EL (cell line): ENCODE results near the gene PMVK.
A peak's percentile ranks its signal among the peaks of the same experiment; 100 is the strongest.
"Not testable (repeated sequence)": the region's sequence is repeated elsewhere in the genome, so short reads cannot be mapped to it uniquely, and the experiment has no call there.

Experiments
- DNase-seq: peaks from one replicate; pipeline ENCODE4 v3.0.0-alpha.2; 2016

The PMVK gene

DNA sequence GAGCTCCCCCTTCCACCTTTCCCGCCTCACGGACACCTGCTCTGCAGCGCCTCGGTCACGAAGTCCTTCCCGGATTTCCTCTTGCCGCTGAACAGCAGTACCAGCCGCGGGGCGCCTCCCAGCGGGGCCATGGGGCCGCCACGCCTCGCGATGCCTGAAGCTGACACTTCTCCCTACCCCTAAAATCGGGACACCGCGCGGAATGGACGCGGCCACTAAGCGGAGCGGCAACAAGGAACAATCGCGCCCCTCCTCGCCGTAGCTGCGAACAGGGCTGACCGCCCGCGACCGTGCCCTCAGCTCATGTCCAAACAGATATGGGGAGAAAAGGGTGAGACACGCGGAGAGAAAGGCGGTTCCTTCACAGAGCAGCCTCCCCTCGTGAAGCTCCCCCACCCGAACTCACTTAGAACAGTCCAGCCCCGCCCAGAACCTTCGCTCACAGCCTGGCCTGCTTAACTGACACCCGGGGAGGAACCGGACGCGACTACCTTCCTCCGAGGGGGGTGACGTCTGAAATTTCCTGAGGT lies at the start of gene PMVK:
PMVK (minus strand) TSS at position 165 of the 530 bp plus-strand sequence; CDS start at position 131, 34 bp downstream.
- DNase-seq: peak; percentile 95

DNA sequence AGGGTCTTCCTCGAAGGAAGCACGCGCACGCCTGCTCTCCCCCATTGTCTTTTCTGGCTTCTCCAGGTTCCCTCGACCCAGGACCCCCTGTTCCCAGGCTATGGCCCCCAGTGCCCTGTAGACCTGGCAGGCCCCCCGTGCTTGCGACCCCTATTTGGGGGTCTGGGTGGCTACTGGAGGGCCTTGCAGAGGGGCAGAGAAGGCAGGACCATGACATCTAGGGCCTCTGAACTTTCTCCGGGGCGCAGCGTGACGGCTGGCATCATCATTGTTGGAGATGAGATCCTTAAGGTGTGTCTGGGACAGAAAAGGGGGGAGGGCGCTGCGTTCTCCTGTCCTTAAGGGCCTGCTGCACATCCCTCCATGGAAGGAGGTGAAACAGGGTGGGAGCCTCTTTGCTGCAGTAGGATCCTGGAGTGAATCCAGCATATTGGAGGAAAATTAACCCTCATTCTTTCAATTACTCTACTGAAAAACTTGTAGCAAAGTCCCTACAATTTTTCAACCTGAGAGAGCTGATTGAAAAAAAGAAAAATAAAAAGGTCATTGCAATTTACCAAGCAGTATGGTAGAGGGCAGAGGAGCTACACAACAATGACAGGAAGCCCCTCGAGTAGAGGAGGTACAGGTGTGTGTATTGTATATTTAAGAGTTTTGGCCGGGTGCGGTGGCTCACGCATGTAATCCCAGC lies 47.4 kb upstream of the PMVK start:
- DNase-seq: no peak

DNA sequence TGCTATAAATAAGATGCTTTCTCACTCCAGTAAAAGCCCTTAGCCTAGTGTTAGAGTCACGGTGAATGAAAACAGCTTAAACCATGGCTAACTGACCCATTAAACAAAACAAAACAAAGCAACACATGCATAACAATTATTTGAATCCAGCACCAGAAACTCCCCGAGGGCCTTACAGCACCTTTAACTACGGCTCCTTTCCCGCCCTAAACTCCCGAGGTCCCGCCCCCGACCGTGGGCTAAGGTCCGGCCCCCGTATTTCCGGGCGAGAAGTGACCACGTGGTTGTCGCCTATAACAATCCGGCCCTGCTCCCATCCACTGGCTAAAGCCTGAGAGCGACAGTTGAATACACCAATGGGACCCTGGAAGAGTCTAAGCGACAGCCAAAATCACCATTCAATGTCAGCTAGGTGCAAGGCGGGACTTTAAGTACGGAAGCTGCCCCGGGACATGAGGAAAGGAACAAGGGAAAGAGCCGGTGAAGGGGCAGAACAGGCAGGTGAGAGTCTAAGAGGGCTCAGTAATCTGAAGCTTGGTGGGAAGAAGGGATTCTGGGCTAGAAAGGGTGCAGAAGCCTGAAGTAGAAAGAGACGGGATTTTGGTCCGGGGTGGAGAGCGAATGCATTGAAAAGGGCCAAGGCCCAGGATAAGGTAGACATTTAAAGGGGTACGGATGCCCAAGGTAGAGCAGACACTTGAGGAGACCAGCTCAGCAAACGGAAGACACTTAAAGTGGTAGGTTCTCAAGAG lies 46.6 kb upstream of the PMVK start, which contains the start of gene FLAD1:
FLAD1 (plus strand) TSS at position 448 of the 752 bp plus-strand sequence. CDS start 351 bp downstream, outside the sequence.
- peak; percentile 100 for DNase-seq

DNA sequence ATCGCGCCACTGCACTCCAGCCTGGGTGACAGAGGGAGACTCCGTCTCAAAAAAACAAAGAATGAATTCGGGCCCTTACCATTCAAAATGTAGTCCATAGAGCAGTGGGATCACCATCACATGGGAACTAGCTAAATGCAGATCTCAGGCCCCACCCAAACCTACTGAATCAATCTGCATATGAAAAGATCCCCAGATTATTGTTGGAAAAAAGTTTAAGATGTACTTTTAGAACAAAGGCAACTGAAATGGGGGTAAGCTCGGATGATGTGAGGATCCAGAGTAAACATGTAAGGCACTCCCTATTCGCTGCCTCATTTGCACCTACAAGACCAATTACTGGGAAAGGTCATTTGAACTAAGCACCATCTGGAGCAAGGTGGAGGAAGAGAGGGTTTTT lies 45.8 kb upstream of the PMVK start:
- no peak for DNase-seq

DNA sequence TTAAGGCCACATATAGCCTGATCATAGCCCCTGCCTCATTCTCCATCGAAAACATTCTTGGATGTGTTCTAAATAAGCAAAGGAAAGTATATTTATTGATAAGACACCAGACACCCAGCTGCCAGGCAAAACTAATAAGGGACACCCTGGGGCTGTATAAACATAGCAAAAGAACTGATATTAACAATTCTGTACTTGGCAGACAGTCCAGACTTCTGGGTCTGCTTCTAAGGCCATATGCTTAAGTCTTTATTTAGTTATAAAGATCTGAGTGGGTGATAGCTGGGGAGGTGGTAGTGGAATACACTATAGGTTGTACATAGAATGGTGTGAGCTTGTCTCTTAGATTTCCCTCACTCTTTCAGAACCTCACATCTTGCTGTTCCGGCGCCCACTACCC lies 41.8 kb upstream of the PMVK start:
- no peak for DNase-seq

DNA sequence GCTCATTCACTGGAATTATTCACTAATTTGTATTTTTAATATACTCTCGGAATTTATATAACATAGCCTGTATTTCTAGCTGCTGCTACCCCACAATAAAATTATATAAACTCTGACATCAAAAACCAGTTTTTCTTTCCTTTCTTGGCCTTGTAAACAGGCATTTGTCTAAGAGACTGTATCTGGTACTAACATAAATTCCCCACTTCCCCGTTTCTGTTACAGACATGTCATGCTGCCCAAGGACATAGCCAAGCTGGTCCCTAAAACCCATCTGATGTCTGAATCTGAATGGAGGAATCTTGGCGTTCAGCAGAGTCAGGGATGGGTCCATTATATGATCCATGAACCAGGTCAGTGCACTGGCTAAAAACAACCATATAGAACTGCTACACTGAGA lies 41.2 kb upstream of the PMVK start:
- DNase-seq: not testable (repeated sequence)

DNA sequence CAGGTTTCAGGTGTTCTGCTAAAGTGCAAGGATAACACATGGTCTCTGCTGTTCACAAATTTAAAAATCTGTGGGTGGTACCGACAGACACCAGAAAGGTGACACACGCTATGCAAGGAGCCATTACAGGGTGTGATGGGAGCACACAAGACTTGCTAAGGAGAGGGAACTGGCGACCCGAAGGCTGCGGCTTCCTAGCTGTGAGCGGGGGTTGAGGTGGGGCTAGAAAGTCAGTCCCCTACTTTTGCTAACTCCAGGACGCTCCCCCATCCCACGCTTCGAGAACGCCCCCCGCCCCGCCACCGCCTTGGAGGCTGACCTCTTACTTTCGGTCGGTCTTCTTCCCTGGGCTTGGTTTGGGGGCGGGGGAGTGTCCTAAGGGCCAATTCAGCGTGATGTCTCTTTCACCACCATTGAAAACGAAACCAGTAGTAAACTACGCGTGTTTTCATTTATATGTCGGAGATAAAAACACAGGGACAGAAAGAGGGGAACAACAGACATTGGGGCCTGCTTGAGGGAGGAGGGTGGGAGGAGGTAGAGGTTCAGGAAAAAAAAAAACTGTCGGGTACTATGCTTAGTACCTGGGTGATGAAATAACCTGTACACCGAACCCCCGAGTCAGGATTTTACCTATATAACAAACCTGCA lies 39.0 kb upstream of the PMVK start:
- peak; percentile 65 for DNase-seq

DNA sequence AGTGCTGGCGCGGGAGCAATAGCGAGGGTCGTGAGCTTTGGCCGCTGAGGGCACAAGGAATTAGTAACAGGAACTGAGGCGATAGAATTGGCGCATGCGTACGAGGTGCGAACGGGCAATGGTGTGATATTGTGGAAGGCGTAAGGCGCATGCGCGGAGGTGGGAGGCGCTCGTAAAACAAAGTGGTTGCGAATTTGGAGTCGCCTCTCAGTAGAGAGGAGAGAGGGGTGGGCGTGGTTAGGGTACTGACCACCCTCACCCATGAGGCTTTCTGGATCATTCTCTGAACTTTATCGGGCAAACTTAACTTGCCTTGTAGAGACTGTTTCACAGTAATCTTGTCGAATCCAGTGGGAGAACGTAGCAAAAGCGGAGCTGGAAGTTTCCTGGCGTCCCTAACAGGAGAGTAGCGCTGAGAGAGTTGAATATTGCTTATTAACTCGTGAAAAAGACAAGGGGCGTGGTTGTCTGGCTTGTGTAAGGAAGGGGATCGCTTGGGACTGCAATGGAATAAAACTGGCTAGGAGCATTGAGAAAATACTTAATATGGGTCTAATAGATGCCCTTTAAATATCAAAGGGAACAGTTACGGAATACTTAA lies 38.4 kb upstream of the PMVK start:
- DNase-seq: peak; percentile 97

DNA sequence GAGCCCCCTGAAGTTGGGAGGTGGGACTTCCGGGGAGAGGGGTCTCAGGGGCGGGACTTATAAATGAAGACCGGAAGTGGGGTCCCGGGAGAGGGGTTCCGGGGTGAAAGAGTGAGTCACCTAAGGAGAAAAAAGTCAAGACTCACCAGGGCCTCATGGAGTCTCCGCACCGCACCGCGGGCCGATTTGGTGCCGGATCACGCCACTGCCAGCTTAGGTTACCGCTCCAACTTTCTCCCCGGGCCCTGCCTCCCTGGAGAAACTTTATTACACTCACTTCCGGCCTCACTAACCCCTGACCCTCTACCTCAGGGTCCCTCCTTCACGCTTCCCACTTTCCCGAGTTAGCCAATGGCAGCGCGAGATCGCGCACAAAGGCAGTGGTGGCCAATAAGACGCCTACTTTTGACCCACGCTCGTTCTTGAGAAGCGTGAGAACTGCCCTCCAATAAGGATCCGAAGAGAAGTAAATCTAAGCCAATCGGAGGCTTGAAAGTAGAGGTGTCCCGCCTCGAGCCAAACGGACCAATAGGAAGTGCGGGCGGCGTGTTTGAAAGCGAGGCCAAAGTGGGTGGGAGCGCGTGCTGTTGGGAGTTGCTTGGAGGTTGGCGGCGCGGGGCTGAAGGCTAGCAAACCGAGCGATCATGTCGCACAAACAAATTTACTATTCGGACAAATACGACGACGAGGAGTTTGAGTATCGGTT lies 37.7 kb upstream of the PMVK start, which contains the start of gene CKS1B:
CKS1B (plus strand) TSS at position 580 of the 706 bp plus-strand sequence; CDS start at position 645, 65 bp downstream.
- peak; percentile 100 for DNase-seq

DNA sequence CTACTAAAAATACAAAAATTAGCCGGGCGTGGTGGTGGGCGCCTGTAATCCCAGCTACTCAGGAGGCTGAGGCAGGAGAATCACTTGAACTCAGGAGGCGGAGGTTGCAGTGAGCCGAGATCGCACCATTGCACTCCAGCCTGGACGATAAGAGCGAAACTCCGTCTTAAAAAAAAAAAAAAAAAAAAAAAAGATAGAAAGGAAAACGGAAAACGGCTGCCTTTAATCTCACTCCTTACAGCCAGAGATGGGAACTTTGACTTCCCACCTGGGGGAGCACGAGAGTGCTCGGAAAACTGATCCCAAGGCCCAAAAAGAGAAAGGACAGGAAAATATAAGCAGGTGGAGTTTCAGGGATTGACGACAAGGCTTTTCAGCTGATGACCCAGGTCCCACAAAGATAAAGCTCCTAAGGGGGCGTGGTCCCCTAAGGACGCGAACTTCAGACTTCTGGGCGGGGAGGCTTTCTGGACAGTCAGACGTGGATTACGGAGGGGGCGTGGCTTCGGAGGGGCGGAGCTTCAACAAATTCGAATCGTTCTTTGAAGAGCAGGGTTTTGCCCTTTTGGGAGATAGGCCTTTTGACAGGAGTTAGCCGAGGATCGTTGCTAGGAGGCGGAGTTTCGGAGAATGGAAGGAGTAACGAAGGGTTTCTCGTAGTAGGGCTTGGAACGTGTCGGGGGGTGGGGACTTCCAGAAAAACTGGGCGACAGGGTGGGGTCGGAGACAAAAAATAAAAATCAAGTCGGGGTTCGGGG lies 37.0 kb upstream of the PMVK start:
- peak; percentile 99 for DNase-seq

DNA sequence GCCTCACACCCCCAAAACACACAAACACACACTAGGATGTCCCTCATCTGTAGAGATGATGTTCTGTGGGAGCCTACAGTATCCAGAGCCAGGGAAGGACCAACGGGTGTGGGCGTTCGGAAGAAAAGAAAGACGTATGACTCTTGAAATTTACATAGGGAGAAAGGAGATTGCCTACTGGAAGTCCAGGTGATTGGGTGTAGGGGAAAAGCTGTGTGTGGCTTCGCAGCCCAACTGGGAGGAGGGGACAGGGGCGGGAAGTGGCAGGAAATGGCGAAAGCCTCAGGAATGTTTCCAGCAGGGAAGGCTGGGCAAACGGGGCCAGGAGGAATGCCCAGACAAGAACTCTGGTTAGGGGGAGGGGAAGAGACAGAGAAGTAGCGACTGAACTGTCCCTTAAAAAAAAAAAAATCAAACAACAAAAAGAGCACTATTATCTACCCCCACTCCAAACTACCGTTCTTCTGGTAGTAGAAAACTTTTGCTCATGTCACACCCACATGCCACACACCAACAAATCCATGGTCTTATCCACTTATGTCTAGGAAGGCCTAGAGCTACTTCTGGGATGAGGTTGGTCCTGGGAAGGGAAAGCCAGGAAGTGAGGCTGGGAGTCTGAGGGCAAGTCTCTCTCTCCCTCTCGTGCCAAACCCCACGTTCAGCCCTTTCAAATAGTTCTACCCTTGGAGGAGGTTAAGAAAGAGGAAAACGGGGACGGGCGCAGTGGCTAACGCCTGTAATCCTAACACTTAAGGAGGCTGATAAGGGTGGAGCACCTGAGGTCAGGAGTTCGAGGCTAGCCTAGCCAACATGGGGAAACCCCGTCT lies 36.2 kb upstream of the PMVK start:
- DNase-seq: peak; percentile 98

DNA sequence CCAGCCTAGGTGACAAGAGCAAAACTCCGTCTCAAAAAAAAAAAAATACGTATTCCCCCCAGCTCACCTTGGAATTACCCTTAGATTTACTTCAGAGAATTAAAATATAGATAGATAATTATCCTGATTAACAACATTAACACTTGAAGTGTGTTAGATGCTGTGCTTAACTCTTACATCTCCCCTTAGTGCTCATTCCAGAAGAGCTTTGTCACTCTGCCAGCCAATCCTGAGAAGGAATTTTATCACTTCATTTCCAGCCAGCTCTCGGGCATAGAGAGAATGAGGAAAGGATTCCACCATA lies 35.6 kb upstream of the PMVK start:
- no peak for DNase-seq

DNA sequence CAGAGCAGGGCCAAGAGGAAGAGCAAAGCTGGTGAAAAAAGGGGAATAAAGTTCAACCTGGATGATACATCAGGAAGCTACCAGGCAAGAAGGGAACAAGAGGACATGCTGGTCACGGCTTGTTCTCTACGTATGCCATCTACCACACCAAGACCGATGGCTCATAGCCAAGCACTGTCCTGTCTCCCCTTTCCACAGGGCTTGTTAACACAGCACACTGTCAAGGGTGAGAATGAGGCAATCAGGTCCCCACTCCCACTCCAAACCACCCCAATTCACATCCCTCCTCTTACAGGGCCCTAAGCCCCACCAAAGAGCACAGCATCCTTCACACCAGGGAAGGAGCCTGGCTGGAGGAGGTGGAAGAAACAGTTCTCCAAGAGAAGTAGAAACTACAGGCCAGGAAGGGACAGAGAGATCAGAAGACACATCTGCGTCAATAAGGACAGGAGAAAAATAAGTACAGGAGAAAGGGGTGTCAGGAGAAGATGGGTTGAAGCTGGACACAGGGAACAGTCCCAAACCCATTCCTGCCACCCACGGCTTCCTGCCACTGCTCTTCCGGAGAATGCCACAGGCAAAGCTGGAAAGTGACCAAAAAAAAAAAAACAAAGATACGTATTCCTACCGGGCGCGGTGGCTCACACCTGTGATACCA lies 35.0 kb upstream of the PMVK start:
- DNase-seq: peak; percentile 38

DNA sequence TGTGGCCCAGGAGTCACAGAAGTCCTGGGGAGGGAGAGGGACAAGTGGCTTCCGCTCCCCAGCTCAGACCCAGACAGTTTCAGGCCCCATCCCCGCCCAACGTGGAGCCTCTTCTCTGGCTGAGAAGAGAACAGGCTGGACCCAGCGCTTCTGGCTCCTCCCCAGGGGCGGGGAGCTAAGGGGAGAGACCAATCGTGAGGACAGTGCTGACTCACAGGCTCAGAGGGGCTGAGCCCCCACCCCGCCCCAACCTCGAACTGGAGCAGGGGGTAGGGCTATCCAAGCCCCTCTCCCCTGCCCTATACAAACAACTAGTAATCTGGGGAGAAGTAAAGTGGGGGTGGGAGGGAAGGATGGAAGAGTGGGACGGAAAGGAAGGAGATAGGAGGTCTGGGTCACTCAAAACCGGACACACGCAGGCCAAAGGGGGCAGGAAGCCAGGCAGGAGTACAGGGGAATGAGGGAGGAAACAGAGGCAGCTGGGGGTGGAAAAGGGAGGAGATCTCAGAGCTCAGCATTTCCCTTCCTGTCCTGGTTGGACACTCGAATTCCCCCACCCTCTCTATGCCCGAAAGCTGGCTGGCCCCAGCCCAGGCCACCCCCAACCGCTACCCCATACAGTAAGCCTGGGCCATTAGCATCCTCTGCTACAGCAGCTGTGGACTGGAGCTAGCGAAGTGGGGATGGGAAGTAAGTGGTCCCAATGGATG lies 34.3 kb upstream of the PMVK start, which contains the start of gene SHC1:
SHC1 (minus strand) TSS at position 117 of the 710 bp plus-strand sequence. CDS start 221 bp downstream, outside the sequence.
- peak; percentile 97 for DNase-seq

DNA sequence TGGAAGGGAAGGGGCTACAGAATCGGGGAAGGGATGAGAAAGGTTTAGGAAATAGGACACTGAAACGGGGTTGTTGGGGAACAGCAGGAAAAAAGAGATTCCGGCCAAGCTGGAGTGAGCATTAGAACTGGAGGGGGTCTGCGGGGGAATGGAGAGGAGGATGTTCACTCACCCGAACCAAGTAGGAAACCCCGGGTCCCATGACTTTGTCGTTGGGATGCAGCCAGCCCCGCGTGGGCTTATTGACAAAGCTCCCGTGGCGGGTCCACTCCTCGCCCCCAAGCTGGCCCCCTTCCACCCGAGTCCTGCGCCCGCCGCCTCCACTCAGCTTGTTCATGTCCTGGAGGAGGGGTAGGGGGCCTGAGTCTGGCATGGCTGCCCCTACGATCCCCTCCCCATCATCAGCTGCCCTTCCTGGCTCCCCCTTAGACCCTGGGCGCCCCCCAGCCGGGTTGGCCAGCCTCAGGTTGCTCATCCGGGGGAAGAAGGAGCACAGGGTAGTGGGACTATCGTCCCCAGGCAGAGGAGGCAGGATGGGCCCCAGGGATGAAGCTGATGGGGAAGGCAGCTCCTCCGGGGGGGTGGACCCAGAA lies 33.4 kb upstream of the PMVK start:
- DNase-seq: no peak

DNA sequence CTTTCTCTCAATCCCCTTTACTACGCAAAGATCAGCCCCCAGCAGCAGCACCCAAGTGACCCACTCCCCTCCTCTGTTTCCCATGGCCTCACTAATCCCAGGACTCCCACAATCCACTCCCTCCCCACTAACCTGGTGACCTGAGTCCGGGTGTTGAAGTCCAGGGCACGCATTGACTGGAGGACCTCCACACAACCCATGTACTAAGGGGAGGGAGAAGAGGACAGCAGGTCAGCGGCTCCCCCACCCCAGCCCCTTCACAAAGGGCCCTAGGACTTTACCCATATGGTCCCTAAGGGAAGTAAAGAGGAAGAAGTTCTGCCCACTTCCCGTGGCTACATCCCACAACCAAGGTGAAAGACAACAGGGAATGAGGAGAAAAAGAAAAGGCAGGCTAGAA lies 32.7 kb upstream of the PMVK start:
- no peak for DNase-seq

DNA sequence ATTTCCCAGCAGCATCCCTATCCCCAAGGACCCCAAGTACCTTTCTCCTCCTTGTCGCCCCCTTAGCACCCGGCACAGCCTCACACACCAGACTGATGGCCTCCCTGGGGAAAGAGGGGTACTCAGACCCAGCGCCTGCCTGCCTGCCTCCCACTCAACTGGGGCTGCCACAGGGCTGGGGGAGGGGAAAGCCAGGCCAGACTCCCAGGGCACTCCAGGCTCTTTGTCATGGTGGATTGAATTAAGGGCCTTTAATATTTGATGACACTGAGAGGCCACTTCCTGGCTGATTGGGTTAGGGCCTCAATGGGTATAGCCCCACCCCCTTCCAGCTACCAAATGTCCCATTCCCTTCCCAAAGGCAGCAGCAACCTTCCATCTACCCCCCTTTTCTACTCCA lies 32.2 kb upstream of the PMVK start:
- DNase-seq: no peak

DNA sequence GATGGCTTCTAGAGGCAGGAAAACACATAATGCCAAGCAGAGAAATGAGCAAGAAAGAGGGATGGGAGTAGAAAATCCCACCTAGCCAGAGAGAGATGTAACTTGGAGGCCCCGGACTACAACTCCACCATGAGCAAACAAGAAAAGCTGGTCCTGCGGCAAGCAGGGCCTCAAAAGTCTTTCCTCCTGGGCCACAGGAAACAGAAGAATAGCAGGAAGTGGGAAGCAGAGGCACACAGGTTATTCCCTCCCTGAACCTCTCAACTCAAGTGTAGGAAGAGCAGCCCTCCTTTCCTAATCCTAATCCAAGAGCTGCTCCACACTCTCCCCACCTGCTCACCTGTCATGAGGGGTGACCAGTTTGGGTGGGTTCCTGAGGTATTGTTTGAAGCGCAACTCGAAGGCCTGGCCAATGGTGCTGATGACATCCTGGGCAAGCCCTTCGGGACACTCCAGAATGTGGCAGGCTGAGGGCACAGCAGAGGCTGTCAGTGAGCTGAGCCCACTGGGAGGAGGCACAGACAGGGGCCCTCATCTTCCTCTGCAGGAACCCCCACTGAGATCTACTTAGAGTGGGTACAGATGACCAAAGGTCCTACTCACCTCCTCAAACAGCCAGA lies 30.9 kb upstream of the PMVK start:
- DNase-seq: no peak

DNA sequence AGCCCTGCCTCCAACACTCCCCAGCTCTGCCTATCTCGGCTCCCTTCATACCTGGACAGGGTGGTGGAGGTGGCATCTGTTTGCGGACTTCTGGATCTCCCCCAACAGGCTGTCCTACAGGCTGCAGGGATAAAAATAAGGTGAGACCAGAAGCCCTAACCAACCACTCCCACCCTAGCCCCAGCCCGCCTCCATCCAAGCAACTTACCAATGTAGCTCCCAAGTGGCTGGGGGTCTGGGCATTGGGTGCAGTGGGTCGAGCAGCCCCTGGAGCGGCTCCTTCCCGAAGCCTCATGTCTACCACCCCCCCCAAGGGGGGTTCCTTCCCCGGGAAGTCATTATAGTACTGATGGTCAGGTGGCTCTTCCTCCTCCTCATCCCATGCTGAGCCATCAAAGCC lies 29.6 kb upstream of the PMVK start:
- no peak for DNase-seq
